Stimulated activated CD4-positive, alpha-beta T cell treated with anti-CD3 and anti-CD28 coated beads, Interleukin-4, amount 100 ng/mL, for 4 hours (primary cell): ENCODE measurements around the gene DIAPH3.

Source experiments
- DNase-seq, 2 experiments: peaks; one replicate each; pipeline ENCODE4 v3.0.0-alpha.2; 2020

Gene DIAPH3

GRCh38 chr13:59846845-59847620, 316.7 kb downstream of the DIAPH3 start:
- DNase-seq, result no peak

GRCh38 chr13:59843040-59843439, 320.7 kb downstream of the DIAPH3 start:
- DNase-seq, result no peak

GRCh38 chr13:59842507-59842906, 321.2 kb downstream of the DIAPH3 start:
- DNase-seq, result no peak

GRCh38 chr13:59839186-59839585, 324.5 kb downstream of the DIAPH3 start:
- DNase-seq, result no peak

GRCh38 chr13:59837101-59837500, 326.6 kb downstream of the DIAPH3 start:
- DNase-seq, result no peak

GRCh38 chr13:59835569-59835968, 328.2 kb downstream of the DIAPH3 start:
- DNase-seq, result no peak

- DNase-seq, result no peak
Observed at GRCh38 chr13:59834801-59835200, 328.9 kb downstream of the DIAPH3 start.

- DNase-seq, result no peak
Observed at GRCh38 chr13:59829690-59830089, 334.0 kb downstream of the DIAPH3 start.

- no peak for DNase-seq
Observed at GRCh38 chr13:59823486-59823885, 340.2 kb downstream of the DIAPH3 start.

- no peak for DNase-seq
Observed at GRCh38 chr13:59809564-59809963, 354.2 kb downstream of the DIAPH3 start.

GRCh38 chr13:59806801-59807200, 356.9 kb downstream of the DIAPH3 start:
- no peak for DNase-seq

GRCh38 chr13:59801107-59801880, 362.4 kb downstream of the DIAPH3 start:
- DNase-seq, result no peak

GRCh38 chr13:59793107-59793506, 370.6 kb downstream of the DIAPH3 start:
- no peak for DNase-seq

GRCh38 chr13:59790626-59791025, 373.1 kb downstream of the DIAPH3 start:
- no peak for DNase-seq

GRCh38 chr13:59789558-59789957, 374.2 kb downstream of the DIAPH3 start:
- DNase-seq, result no peak

GRCh38 chr13:59787679-59788078, 376.0 kb downstream of the DIAPH3 start:
- DNase-seq, result no peak

GRCh38 chr13:59782696-59783095, 381.0 kb downstream of the DIAPH3 start:
- no peak for DNase-seq

GRCh38 chr13:59780058-59780457, 383.7 kb downstream of the DIAPH3 start:
- DNase-seq, result no peak

GRCh38 chr13:59776924-59777690, 386.6 kb downstream of the DIAPH3 start:
- DNase-seq, result no peak

GRCh38 chr13:59774491-59774971, 389.2 kb downstream of the DIAPH3 start:
- no peak for DNase-seq

- no peak for DNase-seq
Observed at GRCh38 chr13:59771272-59771671, 392.5 kb downstream of the DIAPH3 start.

GRCh38 chr13:59770451-59770850, 393.3 kb downstream of the DIAPH3 start:
- DNase-seq, result no peak

- DNase-seq, result no peak
Observed at GRCh38 chr13:59766236-59766635, 397.5 kb downstream of the DIAPH3 start.
